GM12872 (cell line): Measurements from ENCODE around the gene SELENOW.
"Not testable (repeated sequence)": the region's sequence is repeated elsewhere in the genome, so short reads cannot be mapped to it uniquely, and the experiment has no call there.

Experiments used
- CTCF ChIP-seq: IDR thresholded peaks from 3 replicates; pipeline ENCODE4 v1.5.1; 2011; ENCODE audit warnings: low read depth, mild to moderate bottlenecking, low read length, moderate library complexity; ENCODE audit not compliant: insufficient read depth

Gene SELENOW

GRCh38 chr19:47797996-47798903 lies 19.7 kb downstream of the SELENOW start:
- no peak for TF ChIP-seq CTCF

- no peak for TF ChIP-seq CTCF
Observed at GRCh38 chr19:47798904-47799266, 20.4 kb downstream of the SELENOW start.

- TF ChIP-seq CTCF: no peak
Observed at GRCh38 chr19:47801270-47801669, 22.8 kb downstream of the SELENOW start.

- no peak for TF ChIP-seq CTCF
Observed at GRCh38 chr19:47802521-47803043, 24.1 kb downstream of the SELENOW start.

- TF ChIP-seq CTCF: not testable (repeated sequence)
Observed at GRCh38 chr19:47804451-47804850, 25.9 kb downstream of the SELENOW start, which contains the start of gene TPRX1. TPRX1 (minus strand) TSS chr19:47804551; CDS start chr19:47804539, 12 bp downstream.

- TF ChIP-seq CTCF: no peak
Observed at GRCh38 chr19:47805313-47805712, 26.8 kb downstream of the SELENOW start.

- TF ChIP-seq CTCF: no peak
Observed at GRCh38 chr19:47806435-47806834, 27.9 kb downstream of the SELENOW start.
